ENCODE results near the gene GALT. TPM values are rescaled to one million over a fixed set of nuclear protein-coding genes. Genes with fewer than 3 reads are reported as not detected.

Gene GALT
- total and polyA plus RNA-seq, 2 donors from 2014 or later = 49.2 to 83.7 TPM

DNA sequence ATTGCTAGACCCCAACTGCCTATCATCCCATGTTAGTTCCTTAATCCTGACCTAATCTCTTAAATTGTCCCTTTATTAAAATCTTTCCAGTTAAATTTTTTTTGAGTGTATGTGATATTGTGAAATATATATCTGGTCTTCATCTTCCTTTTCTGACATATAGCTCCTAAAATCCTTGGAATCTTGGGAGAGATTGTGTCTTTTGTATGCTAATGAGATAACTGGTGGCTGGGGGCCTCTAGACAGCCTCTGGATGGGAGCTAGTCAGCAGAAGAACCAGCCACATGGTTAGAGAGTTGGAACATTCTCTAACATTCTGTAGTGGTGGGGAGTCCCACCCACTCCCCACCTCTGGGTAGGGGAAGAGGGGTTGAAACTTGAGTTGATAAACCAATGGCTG, 48.3 kb downstream of the GALT start:
- FAIRE-seq (no peak), DNase-seq (no peak)
- Histone ChIP-seq H3K27me3 (ENCODE audit: control insufficient read depth, insufficient read depth, low read length) (no peaks in the 10 kb centered on the region), H3K27ac (ENCODE audit: low read depth in 2 of 2, low read length in 2 of 2) (no peak overlapping the region), H3K4me3 (ENCODE audit: low read length in 3 of 3) (no peak overlapping the region), H3K36me3 (ENCODE audit: control insufficient read depth in 2 of 3, insufficient read depth in 3 of 3, low read length in 3 of 3) (no peaks in the 10 kb centered on the region), H3K9me3 (ENCODE audit: control insufficient read depth in 2 of 3, insufficient read depth in 1 of 3, low read length in 3 of 3) (no peaks in the 10 kb centered on the region), H3K9ac (ENCODE audit: low read length in 3 of 3) (no peak overlapping the region), H3K4me1 (ENCODE audit: control insufficient read depth in 2 of 3, insufficient read depth in 2 of 3, low read depth in 1 of 3, low read length in 3 of 3) (no peaks in the 10 kb centered on the region)
- intact Hi-C loops (cut with DNase I) = no loop called here
- TF ChIP-seq, protein P1, sequence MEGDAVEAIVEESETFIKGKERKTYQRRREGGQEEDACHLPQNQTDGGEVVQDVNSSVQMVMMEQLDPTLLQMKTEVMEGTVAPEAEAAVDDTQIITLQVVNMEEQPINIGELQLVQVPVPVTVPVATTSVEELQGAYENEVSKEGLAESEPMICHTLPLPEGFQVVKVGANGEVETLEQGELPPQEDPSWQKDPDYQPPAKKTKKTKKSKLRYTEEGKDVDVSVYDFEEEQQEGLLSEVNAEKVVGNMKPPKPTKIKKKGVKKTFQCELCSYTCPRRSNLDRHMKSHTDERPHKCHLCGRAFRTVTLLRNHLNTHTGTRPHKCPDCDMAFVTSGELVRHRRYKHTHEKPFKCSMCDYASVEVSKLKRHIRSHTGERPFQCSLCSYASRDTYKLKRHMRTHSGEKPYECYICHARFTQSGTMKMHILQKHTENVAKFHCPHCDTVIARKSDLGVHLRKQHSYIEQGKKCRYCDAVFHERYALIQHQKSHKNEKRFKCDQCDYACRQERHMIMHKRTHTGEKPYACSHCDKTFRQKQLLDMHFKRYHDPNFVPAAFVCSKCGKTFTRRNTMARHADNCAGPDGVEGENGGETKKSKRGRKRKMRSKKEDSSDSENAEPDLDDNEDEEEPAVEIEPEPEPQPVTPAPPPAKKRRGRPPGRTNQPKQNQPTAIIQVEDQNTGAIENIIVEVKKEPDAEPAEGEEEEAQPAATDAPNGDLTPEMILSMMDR (IDR thresholded peaks at IDR 0.05; ENCODE audit: borderline replicate concordance, extremely low read depth, insufficient read depth) = no peak

Other genes starting within 250 kb of the GALT start
- gene FAM219A, start 188.1 kb upstream of the GALT start, total RNA-seq = 21.1 TPM
- 8.7 TPM for gene FAM219A, start 188.1 kb upstream of the GALT start, polyA plus RNA-seq (ENCODE audit: insufficient read depth, low read depth, low replicate concordance)
- 3.0 TPM for gene DNAI1, start 187.9 kb upstream of the GALT start, total RNA-seq
- gene DNAI1, start 187.9 kb upstream of the GALT start, polyA plus RNA-seq (ENCODE audit: insufficient read depth, low read depth, low replicate concordance) = 2.4 TPM
- gene ENHO, start 123.7 kb upstream of the GALT start, total RNA-seq = 0.22 TPM
- 2.7 TPM for gene ENHO, start 123.7 kb upstream of the GALT start, polyA plus RNA-seq (ENCODE audit: insufficient read depth, low read depth, low replicate concordance)
- gene CNTFR, start 57.0 kb upstream of the GALT start, total RNA-seq = 3.7 TPM
- gene CNTFR, start 57.0 kb upstream of the GALT start, polyA plus RNA-seq (ENCODE audit: insufficient read depth, low read depth, low replicate concordance) = 1.7 TPM
- gene RPP25L, start 34.6 kb upstream of the GALT start, total RNA-seq = 21.9 TPM
- 73.8 TPM for gene RPP25L, start 34.6 kb upstream of the GALT start, polyA plus RNA-seq (ENCODE audit: insufficient read depth, low read depth, low replicate concordance)
- gene DCTN3, start 26.2 kb upstream of the GALT start, total RNA-seq = 92.0 TPM
- 175 TPM for gene DCTN3, start 26.2 kb upstream of the GALT start, polyA plus RNA-seq (ENCODE audit: insufficient read depth, low read depth, low replicate concordance)
- not detected for gene ARID3C, start 17.6 kb upstream of the GALT start, total RNA-seq
- not detected for gene ARID3C, start 17.6 kb upstream of the GALT start, polyA plus RNA-seq (ENCODE audit: insufficient read depth, low read depth, low replicate concordance)
- gene SIGMAR1, start 8.9 kb upstream of the GALT start, total RNA-seq = 40.6 TPM
- gene SIGMAR1, start 8.9 kb upstream of the GALT start, polyA plus RNA-seq (ENCODE audit: insufficient read depth, low read depth, low replicate concordance) = 43.3 TPM
- 15.2 TPM for gene IL11RA, start 5.5 kb downstream of the GALT start, total RNA-seq
- 17.7 TPM for gene IL11RA, start 5.5 kb downstream of the GALT start, polyA plus RNA-seq (ENCODE audit: insufficient read depth, low read depth, low replicate concordance)
- not detected for gene CCL27, start 16.0 kb downstream of the GALT start, total RNA-seq
- gene CCL27, start 16.0 kb downstream of the GALT start, polyA plus RNA-seq (ENCODE audit: insufficient read depth, low read depth, low replicate concordance) = not detected
- gene CCL19, start 44.6 kb downstream of the GALT start, total RNA-seq = 60.8 TPM
- 11.4 TPM for gene CCL19, start 44.6 kb downstream of the GALT start, polyA plus RNA-seq (ENCODE audit: insufficient read depth, low read depth, low replicate concordance)
- gene CCL21, start 63.5 kb downstream of the GALT start, total RNA-seq = 92.8 TPM
- gene CCL21, start 63.5 kb downstream of the GALT start, polyA plus RNA-seq (ENCODE audit: insufficient read depth, low read depth, low replicate concordance) = 42.8 TPM

All from kidney (tissue), 14 donors.